Stimulated activated CD8-positive, alpha-beta memory T cell treated with anti-CD3 and anti-CD28 coated beads, Interleukin-4, amount 100 ng/mL, for 24 hours (primary cell): ENCODE data around the gene SGF29.
"Not testable (repeated sequence)": the region's sequence is repeated elsewhere in the genome, so short reads cannot be mapped to it uniquely, and the experiment has no call there.

Experiments
- DNase-seq: peaks from one replicate; pipeline ENCODE4 v3.0.0-alpha.2; 2020; ENCODE audit warnings: low read depth

The SGF29 gene

GRCh38 chr16:28596115-28596630, 42.5 kb downstream of the SGF29 start:
- no peak for DNase-seq

- DNase-seq, result no peak
These were observed 43.3 kb downstream of the SGF29 start, which contains the start of gene SULT1A2 for GRCh38 chr16:28596840-28597691. Gene SULT1A2, minus strand, starts transcription at chr16:28597050. Its CDS starts 1,120 bp downstream, at chr16:28595930.

- DNase-seq, result no peak
These were observed 44.1 kb downstream of the SGF29 start for GRCh38 chr16:28597692-28598261.

- DNase-seq, result not testable (repeated sequence)
These were observed 45.9 kb downstream of the SGF29 start for GRCh38 chr16:28599377-28600285.

GRCh38 chr16:28600965-28601364, 47.2 kb downstream of the SGF29 start:
- DNase-seq, result not testable (repeated sequence)

GRCh38 chr16:28601589-28601988, 47.9 kb downstream of the SGF29 start:
- DNase-seq, result not testable (repeated sequence)

- DNase-seq, result not testable (repeated sequence)
These were observed 48.3 kb downstream of the SGF29 start for GRCh38 chr16:28602062-28602461.

- DNase-seq, result no peak
These were observed 48.8 kb downstream of the SGF29 start for GRCh38 chr16:28602529-28602928.

GRCh38 chr16:28603381-28604185, 49.9 kb downstream of the SGF29 start:
- DNase-seq, result no peak

GRCh38 chr16:28604186-28604565, 50.5 kb downstream of the SGF29 start:
- no peak for DNase-seq

- no peak for DNase-seq
These were observed 52.8 kb downstream of the SGF29 start for GRCh38 chr16:28606291-28607115.

GRCh38 chr16:28607116-28607623, 53.5 kb downstream of the SGF29 start:
- DNase-seq, result no peak

GRCh38 chr16:28607681-28608495, 54.2 kb downstream of the SGF29 start:
- DNase-seq, result not testable (repeated sequence)

GRCh38 chr16:28608496-28608808, 54.7 kb downstream of the SGF29 start:
- not testable (repeated sequence) for DNase-seq

GRCh38 chr16:28608867-28609596, 55.3 kb downstream of the SGF29 start:
- not testable (repeated sequence) for DNase-seq

- DNase-seq, result no peak
These were observed 56.2 kb downstream of the SGF29 start, which contains the start of gene SULT1A1 for GRCh38 chr16:28609631-28610594. Gene SULT1A1, minus strand, starts transcription at chr16:28610044. Its CDS starts 1,189 bp downstream, at chr16:28608855.

GRCh38 chr16:28610595-28611191, 57.0 kb downstream of the SGF29 start:
- no peak for DNase-seq
